HG03432 (cell line): ENCODE measurements around the gene ST14.
A peak's percentile ranks its signal among the peaks of the same experiment; 100 is the strongest.

Experiments
- ATAC-seq: cut with Tn5 transposase; IDR thresholded peaks from one replicate; pipeline ENCODE4 v1.9.1; 2021; ENCODE audit warnings: mild to moderate bottlenecking, moderate library complexity; ENCODE audit not compliant: unreplicated experiment

ST14 gene

GRCh38 chr11:130133716-130134115 lies 25.9 kb upstream of the ST14 start:
- no peak for ATAC-seq

GRCh38 chr11:130136107-130136506 lies 23.5 kb upstream of the ST14 start:
- no peak for ATAC-seq

- no peak for ATAC-seq
Observed at GRCh38 chr11:130137999-130138398, 21.6 kb upstream of the ST14 start.

GRCh38 chr11:130139401-130139800 lies 20.2 kb upstream of the ST14 start:
- no peak for ATAC-seq

GRCh38 chr11:130141561-130142341 lies 17.8 kb upstream of the ST14 start:
- ATAC-seq, result no peak

- no peak for ATAC-seq
Observed at GRCh38 chr11:130144141-130144540, 15.4 kb upstream of the ST14 start.

- no peak for ATAC-seq
Observed at GRCh38 chr11:130144861-130145281, 14.7 kb upstream of the ST14 start.

- ATAC-seq, result no peak
Observed at GRCh38 chr11:130145311-130145812, 14.2 kb upstream of the ST14 start.

GRCh38 chr11:130145975-130146776 lies 13.4 kb upstream of the ST14 start:
- ATAC-seq, result no peak

- ATAC-seq, result no peak
Observed at GRCh38 chr11:130146796-130147195, 12.8 kb upstream of the ST14 start.

GRCh38 chr11:130148796-130149326 lies 10.7 kb upstream of the ST14 start:
- no peak for ATAC-seq

GRCh38 chr11:130150790-130151189 lies 8.8 kb upstream of the ST14 start:
- ATAC-seq, result peak; percentile 56

- no peak for ATAC-seq
Observed at GRCh38 chr11:130151196-130151595, 8.4 kb upstream of the ST14 start.

GRCh38 chr11:130156108-130157022 lies 3.2 kb upstream of the ST14 start:
- ATAC-seq, result no peak

GRCh38 chr11:130157101-130157500 lies 2.5 kb upstream of the ST14 start:
- ATAC-seq, result no peak

- no peak for ATAC-seq
Observed at GRCh38 chr11:130157840-130158239, 1.7 kb upstream of the ST14 start.

GRCh38 chr11:130159139-130159538 lies 443 bp upstream of the ST14 start:
- ATAC-seq, result no peak

- no peak for ATAC-seq
Observed at GRCh38 chr11:130160498-130161155, 1.0 kb downstream of the ST14 start.

GRCh38 chr11:130161441-130162145 lies 2.0 kb downstream of the ST14 start:
- no peak for ATAC-seq
